Measurements from ENCODE around the gene TMEM40. TPM values are rescaled to one million over a fixed set of nuclear protein-coding genes. Genes with fewer than 3 reads are reported as not detected.

TMEM40 gene
- total and polyA plus RNA-seq, 9 of the 15 experiments (the other 6 are each of a cell fraction or from before 2014, with no cell fraction given) = 0.11 to 0.31 (median 0.14) TPM; not detected in 6

- no peak for TF ChIP-seq CHD7 (IDR thresholded peaks at IDR 0.05; ENCODE audit: low read depth, low read length)
- 0 out of 2 replicates have a peak, but pooled peaks have one; percentile 15 for TF ChIP-seq ATF7 (IDR thresholded peaks at IDR 0.05)
- peak; percentile 31; the same call in 1 of the 2 replicates for TF ChIP-seq SMARCA5 (IDR thresholded peaks at IDR 0.05)
- TF ChIP-seq ZZZ3 (IDR thresholded peaks at IDR 0.05) = no peak
- TF ChIP-seq ZNF76 (CRISPR knock-in tag; IDR thresholded peaks at IDR 0.05; ENCODE audit: borderline replicate concordance) = no peak
- no peak for TF ChIP-seq ZNF316 (IDR thresholded peaks at IDR 0.05)
- TF ChIP-seq, protein P1, sequence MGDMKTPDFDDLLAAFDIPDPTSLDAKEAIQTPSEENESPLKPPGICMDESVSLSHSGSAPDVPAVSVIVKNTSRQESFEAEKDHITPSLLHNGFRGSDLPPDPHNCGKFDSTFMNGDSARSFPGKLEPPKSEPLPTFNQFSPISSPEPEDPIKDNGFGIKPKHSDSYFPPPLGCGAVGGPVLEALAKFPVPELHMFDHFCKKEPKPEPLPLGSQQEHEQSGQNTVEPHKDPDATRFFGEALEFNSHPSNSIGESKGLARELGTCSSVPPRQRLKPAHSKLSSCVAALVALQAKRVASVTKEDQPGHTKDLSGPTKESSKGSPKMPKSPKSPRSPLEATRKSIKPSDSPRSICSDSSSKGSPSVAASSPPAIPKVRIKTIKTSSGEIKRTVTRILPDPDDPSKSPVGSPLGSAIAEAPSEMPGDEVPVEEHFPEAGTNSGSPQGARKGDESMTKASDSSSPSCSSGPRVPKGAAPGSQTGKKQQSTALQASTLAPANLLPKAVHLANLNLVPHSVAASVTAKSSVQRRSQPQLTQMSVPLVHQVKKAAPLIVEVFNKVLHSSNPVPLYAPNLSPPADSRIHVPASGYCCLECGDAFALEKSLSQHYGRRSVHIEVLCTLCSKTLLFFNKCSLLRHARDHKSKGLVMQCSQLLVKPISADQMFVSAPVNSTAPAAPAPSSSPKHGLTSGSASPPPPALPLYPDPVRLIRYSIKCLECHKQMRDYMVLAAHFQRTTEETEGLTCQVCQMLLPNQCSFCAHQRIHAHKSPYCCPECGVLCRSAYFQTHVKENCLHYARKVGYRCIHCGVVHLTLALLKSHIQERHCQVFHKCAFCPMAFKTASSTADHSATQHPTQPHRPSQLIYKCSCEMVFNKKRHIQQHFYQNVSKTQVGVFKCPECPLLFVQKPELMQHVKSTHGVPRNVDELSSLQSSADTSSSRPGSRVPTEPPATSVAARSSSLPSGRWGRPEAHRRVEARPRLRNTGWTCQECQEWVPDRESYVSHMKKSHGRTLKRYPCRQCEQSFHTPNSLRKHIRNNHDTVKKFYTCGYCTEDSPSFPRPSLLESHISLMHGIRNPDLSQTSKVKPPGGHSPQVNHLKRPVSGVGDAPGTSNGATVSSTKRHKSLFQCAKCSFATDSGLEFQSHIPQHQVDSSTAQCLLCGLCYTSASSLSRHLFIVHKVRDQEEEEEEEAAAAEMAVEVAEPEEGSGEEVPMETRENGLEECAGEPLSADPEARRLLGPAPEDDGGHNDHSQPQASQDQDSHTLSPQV (IDR thresholded peaks at IDR 0.05) = no peak
- TF ChIP-seq SNIP1 (IDR thresholded peaks at IDR 0.05; ENCODE audit: low read depth) = 0 out of 2 replicates have a peak, but pooled peaks have one; percentile 13
- 0 out of 2 replicates have a peak, but pooled peaks have one; percentile 40 for TF ChIP-seq THRAP3 (IDR thresholded peaks at IDR 0.05; ENCODE audit: borderline replicate concordance)
- TF ChIP-seq ZEB2 (IDR thresholded peaks at IDR 0.05) = peak; percentile 46; the same call in 1 of the 2 replicates
- TF ChIP-seq ELF2 (CRISPR knock-in tag; IDR thresholded peaks at IDR 0.05) = 0 out of 2 replicates have a peak, but pooled peaks have one; percentile 56
- TF ChIP-seq TRIM28 (IDR thresholded peaks at IDR 0.05) = no peak
- TF ChIP-seq CC2D1A (IDR thresholded peaks at IDR 0.05) = peak; percentile 77
- no peak for TF ChIP-seq SOX6 (IDR thresholded peaks at IDR 0.05)
- TF ChIP-seq SRSF7 (optimal IDR thresholded peaks at IDR 0.05; ENCODE audit: low read depth, low read length) = no peak
Observed at GRCh38 chr3:12706504-12707253, 52.4 kb downstream of the TMEM40 start (continued).
